A172 (cell line): ENCODE data around the gene DIAPH2. TPM values are rescaled to one million over a fixed set of nuclear protein-coding genes. Genes with fewer than 3 reads are reported as not detected.
"Not testable (repeated sequence)": the region's sequence is repeated elsewhere in the genome, so short reads cannot be mapped to it uniquely, and the experiment has no call there.

Experiments
- DNase-seq: peaks from one replicate; pipeline ENCODE4 v3.0.0-alpha.2; 2015; ENCODE audit warnings: low spot score
- total RNA-seq: library from RNA; depleted of rRNA; stranded (reverse); fragments of >200 nt; shearing (Covaris generic); gene quantifications from 2 replicates; pipeline ENCODE4 v1.2.3, GENCODE V29; 2014

DIAPH2 gene
- total RNA-seq, 1 experiment from 2014 or later = 4.7 TPM

GRCh38 chrX:96715481-96715880, 30.8 kb downstream of the DIAPH2 start:
- DNase-seq = no peak

DNA sequence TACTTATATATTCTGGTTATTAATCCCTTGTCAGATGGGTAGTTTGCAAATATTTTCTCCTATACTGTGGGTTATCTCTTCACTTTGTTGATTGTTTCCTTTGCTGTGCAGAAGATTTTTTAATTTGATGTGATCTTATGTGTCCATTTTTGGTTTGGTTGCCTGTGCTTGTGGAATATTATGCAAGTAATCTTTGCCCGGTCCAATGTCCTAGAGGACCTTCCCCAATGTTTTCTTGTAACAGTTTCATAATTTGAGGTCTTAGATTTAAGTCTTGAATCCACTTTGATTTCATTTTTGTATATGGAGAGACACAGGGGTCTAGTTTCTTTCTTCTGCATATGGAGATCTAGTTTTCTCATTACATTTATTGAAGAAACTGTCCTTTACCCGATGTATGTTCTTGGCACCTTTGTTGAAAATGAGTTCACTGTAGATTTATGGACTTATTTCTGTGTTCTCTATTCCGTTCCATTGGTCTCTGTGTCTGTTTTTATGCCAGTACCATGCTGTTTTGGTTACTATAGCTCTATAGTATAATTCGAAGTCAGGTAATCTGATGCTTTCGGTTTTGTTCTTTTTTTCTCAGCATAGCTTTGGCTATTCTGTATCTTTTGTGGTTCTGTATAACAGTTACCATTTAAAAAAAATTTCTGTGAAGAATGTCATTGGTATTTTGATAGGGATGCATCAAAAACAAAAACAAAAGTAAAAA, 34.7 kb downstream of the DIAPH2 start:
- no peak for DNase-seq

DNA sequence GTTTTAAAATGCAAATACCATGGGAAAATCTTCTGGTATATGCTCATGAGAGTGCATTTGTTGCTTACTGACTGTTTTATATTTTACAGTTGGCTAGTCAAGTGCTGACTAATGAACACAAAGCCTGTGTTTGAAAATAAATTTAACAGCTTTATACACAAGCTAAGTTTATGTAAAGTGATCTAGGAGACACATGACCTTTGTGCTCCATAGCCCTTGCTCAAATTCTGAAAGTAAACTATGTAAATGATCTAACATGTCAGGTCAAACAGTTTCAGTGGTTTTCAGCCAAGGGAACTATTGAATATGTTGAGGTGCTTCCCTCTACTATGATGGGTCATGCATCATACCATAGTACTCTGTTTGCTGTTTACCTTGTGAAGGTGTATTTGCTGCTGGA, 36.7 kb downstream of the DIAPH2 start:
- no peak for DNase-seq

DNA sequence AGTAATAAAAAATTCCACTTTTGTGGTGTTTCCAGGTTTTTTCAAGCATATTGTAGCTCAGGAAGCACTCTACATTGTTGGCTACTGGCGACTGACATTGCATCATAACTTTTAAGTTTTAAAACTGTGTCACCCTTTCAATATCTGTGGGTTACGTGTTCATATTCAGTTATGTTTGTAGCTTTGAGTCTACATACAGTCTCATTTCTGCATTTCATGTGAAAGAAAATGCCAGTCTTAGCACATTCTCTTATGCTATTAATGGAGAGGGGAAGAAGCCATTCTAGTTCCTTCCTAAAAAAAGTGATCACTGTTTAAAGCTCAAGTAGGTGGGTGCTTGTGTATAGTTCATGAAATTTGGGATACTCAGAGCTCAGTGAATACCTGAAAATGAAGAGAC, 38.1 kb downstream of the DIAPH2 start:
- DNase-seq = no peak

DNA sequence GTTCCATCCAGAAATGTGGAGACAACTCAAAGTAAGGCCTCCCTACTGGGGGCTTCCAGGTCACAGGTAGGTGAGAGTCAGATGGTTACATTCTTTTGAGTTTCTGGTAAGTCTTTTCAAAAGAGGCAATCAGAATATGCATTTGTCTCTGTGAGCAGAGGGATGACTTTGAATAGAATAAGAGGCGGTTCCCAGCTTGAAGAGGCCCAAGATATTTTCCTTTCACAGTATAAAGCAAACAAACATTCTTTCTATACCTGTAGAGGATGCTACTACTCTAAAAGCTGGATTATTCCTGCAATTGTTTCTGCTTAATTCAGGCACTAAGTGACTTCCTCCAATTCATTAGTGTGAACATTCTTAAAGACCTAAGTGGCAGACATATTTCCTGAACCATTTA, 44.4 kb downstream of the DIAPH2 start:
- no peak for DNase-seq

DNA sequence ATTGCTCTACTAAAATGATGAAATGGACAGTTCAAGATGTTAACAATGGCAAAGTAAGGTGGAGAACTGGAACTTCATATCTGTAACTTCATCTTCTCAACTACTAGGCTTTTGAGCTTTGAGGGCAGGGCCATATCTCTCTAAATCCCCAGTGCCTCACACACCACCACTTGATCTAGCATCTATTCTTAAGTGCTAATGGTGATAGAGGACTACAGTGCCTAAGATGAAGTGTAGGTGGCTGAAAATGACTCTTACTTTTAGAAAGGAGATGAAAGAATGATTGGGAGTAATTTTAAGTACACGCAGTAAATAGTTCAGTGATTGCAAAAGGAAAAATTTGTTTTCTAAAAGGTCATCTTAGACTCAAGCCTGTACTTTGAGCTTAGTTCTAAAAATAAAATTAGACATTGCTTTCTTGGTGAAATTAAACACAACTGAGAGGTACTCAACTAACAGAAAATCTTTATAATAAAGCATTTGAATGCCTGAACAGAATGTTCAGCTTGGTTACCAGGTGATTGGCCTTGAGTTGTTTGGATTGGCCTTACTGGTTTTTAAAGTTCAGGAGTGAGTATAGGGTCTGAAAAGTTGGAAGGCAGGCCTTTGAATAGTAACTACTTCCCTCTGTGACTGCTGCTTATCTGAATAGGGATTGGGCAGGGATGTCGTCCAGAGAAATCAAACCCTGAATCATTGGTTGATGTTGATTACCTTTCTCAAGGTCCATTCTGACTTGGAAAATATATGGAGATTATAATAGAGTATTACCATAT, 45.4 kb downstream of the DIAPH2 start:
- DNase-seq = no peak

- not testable (repeated sequence) for DNase-seq
These were observed 46.4 kb downstream of the DIAPH2 start for GRCh38 chrX:96731000-96731399.

GRCh38 chrX:96743367-96744073, 58.9 kb downstream of the DIAPH2 start:
- DNase-seq = no peak

GRCh38 chrX:96752781-96753180, 68.1 kb downstream of the DIAPH2 start:
- DNase-seq = no peak

DNA sequence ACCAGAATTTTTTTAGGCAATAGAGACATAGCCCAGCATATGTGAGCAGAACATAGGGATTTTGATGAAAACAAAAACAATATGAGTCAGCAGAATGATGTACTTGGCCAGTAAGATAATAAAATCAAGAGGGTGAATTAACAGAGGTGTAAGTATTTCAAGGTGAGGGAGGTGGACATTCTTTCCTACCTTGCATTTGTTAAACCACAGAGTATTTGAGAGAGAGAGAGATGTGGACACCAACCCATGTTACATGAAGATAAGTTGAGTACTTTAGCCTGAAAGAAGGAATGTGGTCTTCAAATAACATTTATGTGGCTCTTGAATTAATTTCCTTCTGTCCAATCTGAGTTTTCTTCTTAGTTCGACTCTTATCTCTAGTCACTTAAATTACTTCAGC, 68.6 kb downstream of the DIAPH2 start:
- no peak for DNase-seq

DNA sequence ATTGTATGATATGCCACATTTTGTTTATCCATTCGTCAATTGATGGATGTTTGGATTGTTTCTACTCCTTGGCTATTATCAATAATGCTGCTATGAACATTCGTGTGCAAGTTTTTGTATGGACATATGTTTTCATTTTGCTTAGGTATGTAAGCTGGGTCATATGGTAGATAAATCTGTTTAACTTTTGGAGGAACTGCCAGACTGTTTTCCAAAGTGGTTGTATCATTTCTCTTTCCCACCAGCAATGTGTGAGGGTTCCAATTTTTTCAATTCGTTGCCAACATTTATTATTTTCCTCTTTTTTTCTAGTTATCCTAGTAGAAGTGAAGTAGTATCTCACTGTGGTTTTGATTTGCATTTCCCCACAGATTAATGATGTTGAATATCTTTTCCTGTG, 71.8 kb downstream of the DIAPH2 start:
- no peak for DNase-seq

DNA sequence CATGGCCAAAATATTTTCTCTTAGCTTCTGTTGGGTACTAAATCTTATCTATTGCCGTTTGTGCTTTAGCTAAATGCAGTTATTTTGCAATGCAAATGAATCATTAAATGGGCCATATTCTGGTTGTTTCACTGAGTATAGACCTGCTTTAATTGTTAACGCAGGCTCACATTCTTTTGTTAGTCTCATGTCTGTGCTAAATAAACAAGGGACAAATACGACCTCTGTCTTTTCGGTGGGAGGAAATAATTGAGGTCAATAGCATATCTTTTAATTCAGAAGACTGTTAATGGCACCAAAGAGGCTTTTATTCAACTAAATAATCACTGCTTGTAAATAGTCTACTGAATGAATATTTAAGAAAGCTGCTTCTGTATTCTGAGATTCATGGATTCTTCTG, 76.9 kb downstream of the DIAPH2 start:
- no peak for DNase-seq

DNA sequence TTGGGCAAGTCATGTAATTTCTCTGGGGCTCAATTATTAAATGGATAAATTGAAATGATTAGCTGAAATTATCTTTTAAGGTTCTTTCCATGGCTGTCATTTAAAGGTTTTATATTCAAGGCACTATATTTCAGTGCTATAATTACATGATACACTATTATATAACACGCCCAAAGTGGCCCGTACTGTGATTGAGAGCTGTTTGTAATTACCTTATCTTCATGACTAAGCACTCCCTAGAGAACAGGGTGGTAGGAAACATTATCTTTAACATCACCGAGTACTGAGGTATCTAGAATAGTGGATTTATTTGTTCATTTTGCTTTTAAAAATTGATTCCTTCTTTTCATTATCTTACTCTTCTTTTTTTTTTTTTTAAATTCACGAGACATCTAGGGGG, 79.0 kb downstream of the DIAPH2 start:
- DNase-seq = no peak

- DNase-seq = no peak
These were observed 80.2 kb downstream of the DIAPH2 start for GRCh38 chrX:96764864-96765263.

GRCh38 chrX:96770315-96770714, 85.7 kb downstream of the DIAPH2 start:
- no peak for DNase-seq

GRCh38 chrX:96771486-96771885, 86.8 kb downstream of the DIAPH2 start:
- DNase-seq = no peak

DNA sequence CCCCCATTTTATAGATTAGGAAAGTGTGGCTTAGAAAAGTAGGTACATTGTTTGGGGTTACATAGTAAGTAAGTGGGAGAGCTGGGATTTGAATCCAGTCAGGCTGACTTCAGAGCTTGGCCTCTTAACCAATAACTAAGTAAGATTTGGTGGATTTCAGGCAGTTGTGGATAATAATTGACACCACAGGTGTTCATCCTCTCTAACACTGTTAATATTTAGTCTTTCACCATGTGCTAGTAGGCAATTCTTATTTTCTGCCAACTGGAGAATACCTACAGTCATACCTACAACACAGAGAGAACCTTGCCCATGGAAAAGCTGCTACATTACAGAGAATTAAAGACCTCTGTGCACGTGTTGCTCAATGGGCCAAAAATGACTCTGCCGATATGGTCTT, 89.5 kb downstream of the DIAPH2 start:
- no peak for DNase-seq

DNA sequence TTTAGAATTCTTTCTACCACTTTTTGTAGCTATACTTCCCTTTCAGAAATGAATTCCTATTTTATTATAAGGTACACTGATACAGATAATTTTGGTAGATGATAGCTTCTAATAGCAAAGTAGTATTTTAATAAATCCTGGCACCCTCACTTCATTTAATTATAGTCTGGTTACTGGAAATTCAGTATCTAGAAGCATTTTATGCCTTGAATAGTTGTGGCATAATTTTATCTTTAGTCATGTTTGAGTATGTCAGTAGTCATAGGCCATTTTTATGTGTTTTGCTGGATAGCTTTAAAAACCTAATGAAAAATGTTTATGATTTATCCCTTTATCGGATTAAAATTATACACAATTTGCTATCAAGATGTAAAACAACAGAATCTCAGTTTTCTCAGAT, 92.3 kb downstream of the DIAPH2 start:
- DNase-seq = no peak

DNA sequence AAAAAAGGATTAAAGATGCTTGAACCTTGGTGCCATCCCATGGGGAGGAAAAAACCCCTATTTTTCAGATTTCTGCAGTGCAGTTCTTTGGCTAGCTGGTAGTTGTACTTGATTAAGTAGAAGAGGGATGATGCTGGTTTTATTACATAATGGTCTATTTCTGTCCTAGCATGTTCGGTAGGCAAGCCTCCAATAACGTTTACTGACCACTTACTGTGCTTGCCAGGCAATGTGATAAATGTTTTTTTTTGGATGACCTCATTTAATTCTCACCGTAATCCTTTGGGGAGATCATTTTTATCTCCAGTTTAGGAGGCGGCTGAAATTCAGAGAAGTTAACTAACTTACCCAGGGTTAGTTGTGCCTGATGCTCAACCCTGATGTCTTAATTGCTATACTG, 106.9 kb downstream of the DIAPH2 start:
- DNase-seq = peak; percentile 18

DNA sequence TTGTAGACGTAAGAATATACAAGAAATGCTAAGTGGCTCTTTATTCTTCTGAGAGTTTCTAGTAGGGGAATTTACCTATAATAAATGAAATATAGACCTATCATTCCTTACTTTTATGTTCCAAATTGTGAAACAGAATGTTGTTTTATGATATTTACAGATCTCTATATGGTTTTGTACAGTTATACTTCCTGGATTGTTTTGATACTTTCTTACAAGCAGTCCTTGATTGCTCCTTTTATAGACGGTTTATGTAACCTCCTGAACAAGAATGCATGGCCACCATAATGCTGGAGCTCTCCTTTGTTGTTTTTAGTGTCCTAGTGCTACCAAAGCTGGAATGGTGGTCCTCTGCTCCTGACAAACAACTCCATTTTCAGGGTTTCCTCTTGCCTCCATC, 107.4 kb downstream of the DIAPH2 start:
- no peak for DNase-seq

DNA sequence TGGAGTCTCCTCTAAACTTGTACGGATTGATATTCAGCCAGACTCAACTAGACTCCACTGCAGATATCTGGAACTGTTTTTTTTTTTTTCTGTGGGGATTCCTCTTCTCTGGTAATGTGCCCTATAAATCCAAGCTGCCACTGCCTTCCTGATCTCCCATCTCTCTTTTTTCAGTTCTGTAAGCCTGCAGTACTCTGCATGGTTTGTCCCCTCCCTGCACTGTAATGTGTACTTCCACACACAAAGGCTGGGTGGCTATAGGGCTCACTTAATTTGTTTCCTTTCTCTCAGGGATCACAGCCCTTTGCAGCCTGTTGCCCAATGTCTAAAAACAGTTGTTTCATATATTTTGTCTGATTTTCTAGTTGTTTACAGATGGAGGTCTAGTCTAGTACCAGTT, 114.3 kb downstream of the DIAPH2 start:
- DNase-seq = no peak

DNA sequence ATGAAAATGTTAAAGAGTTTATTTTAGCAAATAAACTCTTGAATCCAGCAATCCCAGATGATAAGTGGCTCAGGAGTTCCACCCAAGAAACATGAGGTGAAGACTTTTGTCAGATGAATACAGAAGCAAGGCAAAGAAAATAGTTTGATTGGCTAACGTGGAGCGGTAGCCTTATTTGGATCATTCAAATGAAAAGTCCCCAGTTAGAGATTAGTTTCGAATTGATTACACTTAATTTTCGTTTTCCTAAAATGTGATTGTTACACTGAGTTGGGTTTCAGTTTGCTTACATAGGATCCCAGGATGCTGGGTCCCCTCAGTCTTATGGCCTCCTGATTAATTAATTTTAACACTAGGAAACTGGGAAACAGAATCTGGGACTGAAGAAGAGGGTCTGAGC, 122.7 kb downstream of the DIAPH2 start:
- DNase-seq = no peak

DNA sequence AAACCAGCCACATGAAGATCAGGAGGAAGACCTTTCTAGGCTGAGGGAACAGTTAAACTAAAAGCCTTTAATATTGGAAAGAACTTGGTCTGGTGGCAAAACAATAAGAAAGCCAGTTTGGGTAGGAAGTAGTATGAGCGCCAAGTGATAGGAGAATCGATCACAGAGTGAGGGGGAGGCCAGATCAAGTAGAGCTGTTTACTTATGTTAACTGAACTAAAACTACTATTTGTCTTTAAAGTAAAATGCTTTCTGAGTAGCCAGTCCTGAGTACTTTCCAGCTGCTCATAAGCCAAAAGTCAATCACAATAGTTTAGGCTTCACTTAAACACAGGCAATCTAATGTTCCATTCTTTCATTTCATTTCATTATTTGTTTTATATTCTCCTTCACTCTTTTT, 136.3 kb downstream of the DIAPH2 start:
- no peak for DNase-seq
